PC-3 (cell line): ENCODE measurements around the gene HUS1. TPM values are rescaled to one million over a fixed set of nuclear protein-coding genes. Genes with fewer than 3 reads are reported as not detected.

Experiments used
- ATAC-seq: fragments of 200-7000 bp; cut with Tn5 transposase; 2 replicates; pipeline ENCODE4 v1.9.1; 2020; ENCODE audit warnings: mild to moderate bottlenecking, moderate library complexity
- Bru-seq: library from RNA; stranded (reverse); fragments of 400-500 nt; gene quantifications from one replicate; lab custom pipeline; 2021; lab: Mats Ljungman, UMichigan
- BruChase-seq, 2 experiments: library from RNA; stranded (reverse); fragments of 400-500 nt; gene quantifications; one replicate each; lab custom pipeline; 2021; lab: Mats Ljungman, UMichigan
- BruUV-seq: library from RNA; stranded (reverse); fragments of 400-500 nt; replicated peaks from 2 replicates; lab custom pipeline; 2021; lab: Mats Ljungman, UMichigan
- CTCF ChIA-PET: fragments of 300-600 bp; sonication (Branson Sonifier 250); formaldehyde crosslinking; loops from one replicate; lab custom pipeline; 2022; ENCODE audit warnings: antibody characterized with exemption; lab: Charles Lee
- POLR2A ChIA-PET: fragments of 300-600 bp; sonication (Branson Sonifier 250); formaldehyde crosslinking; loops from one replicate; lab custom pipeline; 2022; ENCODE audit warnings: antibody characterized with exemption; ENCODE audit not compliant: unreplicated experiment; lab: Charles Lee
- DNase-seq: peaks from one replicate; pipeline ENCODE4 v3.0.0-alpha.2; 2015
- H2AFZ ChIP-seq: fragments of 300-600 bp; sonication (generic); 2 replicates; pipeline ENCODE4 v1.6.0; 2016; ENCODE audit warnings: antibody characterized with exemption, low read length
- H3F3A ChIP-seq: fragments of 300-600 bp; sonication (generic); one replicate; pipeline ENCODE4 v1.6.0; 2017; ENCODE audit warnings: antibody characterized with exemption, low read length, control low read depth, mild to moderate bottlenecking; ENCODE audit not compliant: unreplicated experiment
- H3K27ac ChIP-seq: fragments of 300-600 bp; sonication (generic); 2 replicates; pipeline ENCODE4 v1.5.1; 2016; ENCODE audit warnings: mild to moderate bottlenecking, low read length
- H3K27me3 ChIP-seq: fragments of 300-600 bp; sonication (generic); 2 replicates; pipeline ENCODE4 v1.6.1; 2016; ENCODE audit warnings: low read length, mixed read lengths
- H3K36me3 ChIP-seq: fragments of 300-600 bp; sonication (generic); 2 replicates; pipeline ENCODE4 v1.6.1; 2016; ENCODE audit warnings: low read depth, mixed run types, low read length, mixed read lengths
- H3K4me1 ChIP-seq: fragments of 300-600 bp; sonication (generic); 2 replicates; pipeline ENCODE4 v1.5.1; 2016; ENCODE audit warnings: low read length; ENCODE audit not compliant: insufficient read depth
- H3K4me2 ChIP-seq: fragments of 300-600 bp; sonication (generic); 2 replicates; pipeline ENCODE4 v1.6.0; 2016; ENCODE audit warnings: low read length
- H3K4me3 ChIP-seq: fragments of 300-600 bp; sonication (generic); 2 replicates; pipeline ENCODE4 v1.5.1; 2016; ENCODE audit warnings: mild to moderate bottlenecking, low read length, mixed read lengths
- H3K79me2 ChIP-seq: fragments of 300-600 bp; sonication (generic); 2 replicates; pipeline ENCODE4 v1.6.1; 2017; ENCODE audit warnings: low read length, mixed read lengths
- H3K9ac ChIP-seq: fragments of 300-600 bp; sonication (generic); 2 replicates; pipeline ENCODE4 v1.6.0; 2016; ENCODE audit warnings: mild to moderate bottlenecking, low read length
- H3K9me2 ChIP-seq: fragments of 300-600 bp; sonication (generic); replicated peaks from 2 replicates; pipeline ENCODE4 v1.6.1; 2016; ENCODE audit warnings: mixed run types, low read length, mixed read lengths
- H3K9me3 ChIP-seq: fragments of 300-600 bp; sonication (generic); 2 replicates; pipeline ENCODE4 v1.6.1; 2016; ENCODE audit warnings: low read length, mixed read lengths
- H4K20me1 ChIP-seq: fragments of 300-600 bp; sonication (generic); 2 replicates; pipeline ENCODE4 v1.6.1; 2016; ENCODE audit warnings: low read length, mixed read lengths
- CTCF ChIP-seq: fragments of 300-600 bp; sonication (generic); conservative IDR thresholded peaks from 2 replicates; pipeline ENCODE4 v1.5.1; 2017; ENCODE audit warnings: antibody characterized with exemption, low read depth, mild to moderate bottlenecking, low read length
- EZH2 ChIP-seq: fragments of 300-600 bp; sonication (generic); IDR thresholded peaks from one replicate; pipeline ENCODE4 v1.6.1; 2017; ENCODE audit warnings: antibody characterized with exemption, mild to moderate bottlenecking, low read length; ENCODE audit not compliant: unreplicated experiment
- EZH2phosphoT487 ChIP-seq: fragments of 300-600 bp; sonication (generic); IDR thresholded peaks from 2 replicates; pipeline ENCODE4 v1.6.1; 2018; ENCODE audit warnings: mild to moderate bottlenecking, antibody characterized with exemption, low read length, borderline replicate concordance
- intact Hi-C: fragments of 100-400 bp; cut with micrococcal nuclease; formaldehyde crosslinking; loops from 2 replicates; pipeline ENCODE4 v1.9.0; 2023
- long read RNA-seq: library from polyadenylated mRNA; unstranded; transcript quantifications from one replicate; pipeline ENCODE4 v2.0.0, GENCODE V29; 2021; ENCODE audit not compliant: unreplicated experiment
- total RNA-seq: library from RNA; depleted of rRNA; stranded (reverse); fragments of >200 nt; gene quantifications from 2 replicates; pipeline ENCODE4 v1.2.3, GENCODE V29; 2014; rRNA removed

HUS1 gene
- total RNA-seq, result 15.3 and 23.2 TPM in 2 replicates
- percentile 92 among the genes with signal in this experiment for Bru-seq, nascent RNA
- BruChase-seq, experiment 1, labeled RNA remaining after a 6-hour chase, result percentile 94 among the genes with signal in this experiment
- percentile 92 among the genes with signal in this experiment for BruChase-seq, experiment 2, labeled RNA remaining after a 2-hour chase
- long read RNA-seq, transcript HUS1-201 (8 exons, 2,935 nt), result major isoform, 11 of 26 reads
- long read RNA-seq, partial matches to known transcripts, result 4 of 26 reads
- long read RNA-seq, other reads (novel, unspliced or antisense), result 5 of 26 reads

GRCh38 chr7:47979145-47979831 is at the start of gene HUS1:
TSS of gene HUS1 (minus strand) at chr7:47979615. CDS start at chr7:47979519, 96 bp downstream.
- peak within 1 kb of the TSS; percentile 85 for H3K9ac ChIP-seq
- BruUV-seq, result no TSS peak
- no peaks in the 10 kb centered on the region for H3K27me3 ChIP-seq
- H3K4me2 ChIP-seq, result peak within 1 kb of the TSS; percentile 99
- TF ChIP-seq EZH2phosphoT487, result no peak
- TF ChIP-seq CTCF, result no peak
- TF ChIP-seq EZH2, result no peak
- H2AFZ ChIP-seq, result peak within 1 kb of the TSS; percentile 66
- no peaks in the 10 kb centered on the region for H3K9me3 ChIP-seq
- intact Hi-C loops, result loop anchor here (2.0 kb wide), 2 partner anchors 56 to 110 kb away; partner anchors contain the start of genes C7orf57 and UPP1
- peaks cover 20% of the 10 kb centered on the region for H3K79me2 ChIP-seq
- ChIA-PET POLR2A (no interaction called here), CTCF (no interaction called here)
- ATAC-seq, result peak; percentile 98
- DNase-seq, result peak; percentile 86
- peak within 1 kb of the TSS; percentile 53 for H3K27ac ChIP-seq
- no peaks in the 10 kb centered on the region for H4K20me1 ChIP-seq
- H3K4me1 ChIP-seq, result peaks cover 10% of the 10 kb centered on the region
- H3K4me3 ChIP-seq, result peak within 1 kb of the TSS; percentile 90
- no peaks in the 10 kb centered on the region for H3F3A ChIP-seq
- no peaks in the 10 kb centered on the region for H3K9me2 ChIP-seq
- peaks cover 26% of the 10 kb centered on the region for H3K36me3 ChIP-seq

DNA sequence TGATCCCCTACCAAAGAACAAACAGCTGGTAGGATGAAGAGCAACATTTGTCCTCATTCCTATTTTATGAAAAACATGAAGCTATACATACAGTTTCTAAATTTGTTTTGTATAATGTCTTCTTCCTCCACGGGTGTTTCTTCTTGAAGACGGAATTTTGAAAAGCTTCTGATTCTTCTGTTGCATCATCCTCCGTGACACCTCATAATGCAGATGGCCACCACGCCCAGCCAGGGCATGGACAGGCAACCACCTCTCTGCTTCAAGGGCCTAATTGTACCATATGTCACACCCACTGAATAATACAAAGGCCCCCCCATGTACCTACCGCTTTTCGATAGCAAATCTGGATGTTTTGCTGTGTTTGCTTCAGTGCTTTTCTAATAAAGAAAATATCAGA is 49.5 kb upstream of the HUS1 start, which contains the start of gene SUN3:
TSS of gene SUN3 (minus strand) at position 170 of the 400 bp plus-strand sequence. CDS start at position 1, 169 bp downstream.
- H3K4me3 ChIP-seq, result no peak within 1 kb of the TSS
- H3K9me2 ChIP-seq, result no peaks in the 10 kb centered on the region
- CTCF ChIA-PET, result no interaction called here
- no peak within 1 kb of the TSS for H3K4me2 ChIP-seq
- ATAC-seq, result no peak
- no peaks in the 10 kb centered on the region for H3K9me3 ChIP-seq
- no peaks in the 10 kb centered on the region for H4K20me1 ChIP-seq
- POLR2A ChIA-PET, result no interaction called here
- no TSS peak for BruUV-seq
- no peak within 1 kb of the TSS for H2AFZ ChIP-seq
- peaks cover 11% of the 10 kb centered on the region for H3K4me1 ChIP-seq
- intact Hi-C loops, result no loop called here
- no peaks in the 10 kb centered on the region for H3K36me3 ChIP-seq
- no peaks in the 10 kb centered on the region for H3K27me3 ChIP-seq
- H3K27ac ChIP-seq, result no peak within 1 kb of the TSS
- no peak within 1 kb of the TSS for H3K9ac ChIP-seq
- H3K79me2 ChIP-seq, result no peaks in the 10 kb centered on the region
- TF ChIP-seq EZH2phosphoT487 (no peak), EZH2 (no peak), CTCF (no peak)
- no peaks in the 10 kb centered on the region for H3F3A ChIP-seq
- no peak for DNase-seq
